ENCODE measurements around the gene TTLL11. TPM values are rescaled to one million over a fixed set of nuclear protein-coding genes. Genes with fewer than 3 reads are reported as not detected.

TTLL11 gene
- total RNA-seq, 6 donors from 2014 or later, result 6.8 to 18.9 (median 12.9) TPM

GRCh38 chr9:122109035-122109813 is 16.1 kb upstream of the TTLL11 start:
- H3K9me3 ChIP-seq, result no peaks in the 10 kb centered on the region
- TF ChIP-seq CTCF (IDR thresholded peaks at IDR 0.05), result no peak
- TF ChIP-seq POLR2AphosphoS5 (IDR thresholded peaks at IDR 0.05), result no peak
- TF ChIP-seq POLR2A (IDR thresholded peaks at IDR 0.05), result no peak
- TF ChIP-seq EP300 (IDR thresholded peaks at IDR 0.05), result no peak
- no peaks in the 10 kb centered on the region for H3K36me3 ChIP-seq
- H3K4me1 ChIP-seq, result no peaks in the 10 kb centered on the region
- no peak overlapping the region for H3K4me3 ChIP-seq
- ATAC-seq (ENCODE audit: low FRiP score in 2 of 2) (no peak), DNase-seq (no peak)
- H3K27me3 ChIP-seq, result no peaks in the 10 kb centered on the region
- WGBS, 2 donors, result 83% methylated on average over 3 of the region's 3 CpGs; no CpG with 5 or more reads in 1 of the 2 donors
- H3K27ac ChIP-seq, result no peak overlapping the region

- ATAC-seq (ENCODE audit: low FRiP score in 2 of 2), result no peak
- DNase-seq, result no peak
- TF ChIP-seq EP300 (IDR thresholded peaks at IDR 0.05) (no peak), CTCF (IDR thresholded peaks at IDR 0.05) (no peak), POLR2A (IDR thresholded peaks at IDR 0.05) (no peak), POLR2AphosphoS5 (IDR thresholded peaks at IDR 0.05) (no peak)
- H3K27ac ChIP-seq, result no peak overlapping the region
- H3K4me3 ChIP-seq, result no peak overlapping the region
- WGBS, 2 donors, result 74 to 76% methylated on average over 7 of the region's 7 CpGs
- no peaks in the 10 kb centered on the region for H3K4me1 ChIP-seq
- no peaks in the 10 kb centered on the region for H3K36me3 ChIP-seq
- no peaks in the 10 kb centered on the region for H3K9me3 ChIP-seq
- H3K27me3 ChIP-seq, result no peaks in the 10 kb centered on the region
Measured at GRCh38 chr9:122107291-122107805, 14.2 kb upstream of the TTLL11 start.

GRCh38 chr9:122106576-122106975 is 13.5 kb upstream of the TTLL11 start:
- Histone ChIP-seq H3K27me3 (no peaks in the 10 kb centered on the region), H3K4me3 (no peak overlapping the region), H3K36me3 (no peaks in the 10 kb centered on the region), H3K4me1 (no peaks in the 10 kb centered on the region), H3K9me3 (no peaks in the 10 kb centered on the region), H3K27ac (no peak overlapping the region)
- DNase-seq (no peak), ATAC-seq (ENCODE audit: low FRiP score in 2 of 2) (no peak)
- no peak for TF ChIP-seq EP300 (IDR thresholded peaks at IDR 0.05)
- 29 to 74% methylated on average over 2 of the region's 2 CpGs for WGBS, 2 donors

- Histone ChIP-seq H3K27ac (no peak overlapping the region), H3K4me3 (no peak overlapping the region), H3K27me3 (no peaks in the 10 kb centered on the region), H3K9me3 (no peaks in the 10 kb centered on the region), H3K36me3 (no peaks in the 10 kb centered on the region), H3K4me1 (peaks cover 0 to 7% (median 2%) of the 10 kb centered on the region in 4 donors)
- no peak for DNase-seq
- 92 to 97% methylated on average over 1 of the region's 1 CpG for WGBS, 2 donors
- no peak for ATAC-seq (ENCODE audit: low FRiP score in 2 of 2)
- TF ChIP-seq EP300 (IDR thresholded peaks at IDR 0.05) (no peak), POLR2AphosphoS5 (IDR thresholded peaks at IDR 0.05) (no peak), POLR2A (IDR thresholded peaks at IDR 0.05) (no peak), CTCF (IDR thresholded peaks at IDR 0.05) (no peak)
Measured at GRCh38 chr9:122103985-122104384, 10.9 kb upstream of the TTLL11 start.

GRCh38 chr9:122102156-122102555 is 9.0 kb upstream of the TTLL11 start:
- ATAC-seq (ENCODE audit: low FRiP score in 2 of 2), result no peak
- Histone ChIP-seq H3K4me1 (peaks cover 0 to 7% (median 2%) of the 10 kb centered on the region in 4 donors), H3K36me3 (no peaks in the 10 kb centered on the region), H3K27ac (no peak overlapping the region), H3K4me3 (no peak overlapping the region), H3K9me3 (no peaks in the 10 kb centered on the region), H3K27me3 (no peaks in the 10 kb centered on the region)
- WGBS, 2 donors, result 95 to 98% methylated on average over 2 of the region's 2 CpGs
- TF ChIP-seq POLR2A (IDR thresholded peaks at IDR 0.05), result no peak
- TF ChIP-seq EP300 (IDR thresholded peaks at IDR 0.05), result no peak
- no peak for TF ChIP-seq CTCF (IDR thresholded peaks at IDR 0.05)
- TF ChIP-seq POLR2AphosphoS5 (IDR thresholded peaks at IDR 0.05), result no peak
- no peak for DNase-seq

Measured in upper lobe of left lung (tissue), 6 donors.